ENCODE data around the gene CCDC185.

DNA sequence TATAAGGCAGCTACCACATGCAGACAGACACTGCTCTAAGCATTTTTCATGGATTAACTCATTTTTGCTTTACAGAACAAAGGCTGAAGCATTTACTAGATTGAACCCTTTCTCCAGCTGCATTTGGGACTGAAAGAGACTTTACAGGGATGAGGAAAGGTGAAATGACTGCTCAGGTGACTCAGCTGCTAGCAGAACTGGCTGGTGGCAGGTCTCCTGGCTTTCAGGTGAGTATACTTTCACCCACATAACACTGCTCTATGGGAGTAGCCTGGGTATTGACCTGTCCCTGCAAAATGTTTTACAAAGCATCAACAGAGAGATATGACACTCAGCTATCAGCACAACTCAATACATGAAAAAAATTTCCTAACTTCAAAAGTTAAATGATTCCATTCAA lies 2.6 kb upstream of the CCDC185 start:
- TF ChIP-seq EZH2 (IDR thresholded peaks at IDR 0.05; ENCODE audit: insufficient read depth, poor library complexity, severe bottlenecking) = no peak
- TF ChIP-seq EZH2phosphoT487 (IDR thresholded peaks at IDR 0.05; ENCODE audit: insufficient read depth, low read depth) = no peak
